ENCODE data around the gene USF3.

The USF3 gene

GRCh38 chr3:113606539-113607218 lies 89.8 kb downstream of the USF3 start:
- DNase-seq (ENCODE audit: low read depth): no peak

GRCh38 chr3:113602836-113603235 lies 93.6 kb downstream of the USF3 start:
- DNase-seq (ENCODE audit: low read depth): no peak

GRCh38 chr3:113602256-113602655 lies 94.2 kb downstream of the USF3 start:
- DNase-seq (ENCODE audit: low read depth): no peak

- DNase-seq (ENCODE audit: low read depth): no peak
Measured at GRCh38 chr3:113601240-113601639, 95.2 kb downstream of the USF3 start.

GRCh38 chr3:113600418-113601182 lies 95.8 kb downstream of the USF3 start:
- DNase-seq (ENCODE audit: low read depth): no peak
